Peyer's patch (tissue), 4 donors: ENCODE measurements around the gene NRG3.

Experiments
- CTCF ChIP-seq, 6 experiments: fragments of 450-650 bp in 4 of 6; fragments of 200-600 bp in 2 of 6; sonication (generic) in 1 of 6; IDR thresholded peaks; one replicate each; pipeline ENCODE4 v1.5.1; 2017 to 2019; ENCODE audit warnings: antibody characterized with exemption in 6 of 6, mild to moderate bottlenecking in 3 of 6, moderate library complexity in 1 of 6
- POLR2A ChIP-seq, 2 donors: fragments of 450-650 bp; IDR thresholded peaks; one replicate each; pipeline ENCODE4 v1.5.1; 2017; ENCODE audit warnings: antibody characterized with exemption in 2 of 2, mild to moderate bottlenecking in 2 of 2, moderate library complexity in 2 of 2

- TF ChIP-seq POLR2A (IDR thresholded peaks at IDR 0.05) = no peak
- no peak for TF ChIP-seq CTCF (IDR thresholded peaks at IDR 0.05)
Observed at GRCh38 chr10:82778908-82779307, 903.9 kb downstream of the NRG3 start.
